IMR-90 (cell line): ENCODE measurements around the gene ARMS2. TPM values are rescaled to one million over a fixed set of nuclear protein-coding genes. Genes with fewer than 3 reads are reported as not detected.

Source experiments
- ATAC-seq: fragments of 200-7000 bp; cut with Tn5 transposase; 2 replicates; pipeline ENCODE4 v1.9.1; 2020; ENCODE audit warnings: low read depth, mild to moderate bottlenecking, moderate library complexity
- BruUV-seq: library from RNA; stranded (reverse); fragments of 400-500 nt; replicated peaks from 2 replicates; lab custom pipeline; 2021; lab: Mats Ljungman, UMichigan
- CTCF ChIA-PET: fragments of 300-600 bp; formaldehyde crosslinking; extraction: SDS; loops from one replicate; lab custom pipeline; 2021; ENCODE audit warnings: antibody characterized with exemption; lab: Yijun Ruan, JAX
- POLR2A ChIA-PET: fragments of 300-600 bp; sonication (Branson Sonifier 250); formaldehyde crosslinking; loops from one replicate; lab custom pipeline; 2022; ENCODE audit warnings: antibody characterized with exemption; ENCODE audit not compliant: unreplicated experiment; lab: Charles Lee
- DNase-seq: peaks from one replicate; pipeline ENCODE4 v3.0.0; 2013
- H2AFZ ChIP-seq: replicated peaks from 2 replicates; pipeline ENCODE3; 2013; ENCODE audit warnings: low read length, mild to moderate bottlenecking; ENCODE audit not compliant: poor library complexity
- H2AK5ac ChIP-seq: 2 replicates; pipeline ENCODE4 v1.6.1; 2013; ENCODE audit warnings: low read depth, low read length, inconsistent platforms
- H2AK9ac ChIP-seq: replicated peaks from 2 replicates; pipeline ENCODE3; 2013; ENCODE audit warnings: mild to moderate bottlenecking, low read depth, low read length, moderate library complexity; ENCODE audit not compliant: poor library complexity
- H2BK120ac ChIP-seq: 2 replicates; pipeline ENCODE4 v1.6.1; 2013; ENCODE audit warnings: low read depth, low read length, inconsistent platforms
- H2BK15ac ChIP-seq: 3 replicates; pipeline ENCODE4 v1.6.1; 2013; ENCODE audit warnings: low read depth, low read length, inconsistent platforms
- H2BK20ac ChIP-seq: 2 replicates; pipeline ENCODE4 v1.6.1; 2013; ENCODE audit warnings: low read depth, mild to moderate bottlenecking, inconsistent platforms, low read length, moderate library complexity
- H2BK5ac ChIP-seq: 2 replicates; pipeline ENCODE4 v1.6.1; 2013; ENCODE audit warnings: mild to moderate bottlenecking, low read depth, low read length, inconsistent platforms; ENCODE audit not compliant: poor library complexity, severe bottlenecking
- H3K14ac ChIP-seq: replicated peaks from 2 replicates; pipeline ENCODE4 v1.6.1; 2013; ENCODE audit warnings: low read depth, low read length, inconsistent platforms
- H3K18ac ChIP-seq: 2 replicates; pipeline ENCODE4 v1.6.1; 2013; ENCODE audit warnings: low read depth, low read length, control low read depth
- H3K23ac ChIP-seq: 2 replicates; pipeline ENCODE4 v1.6.1; 2013; ENCODE audit warnings: low read depth, low read length, inconsistent platforms
- H3K27ac ChIP-seq: 2 replicates; pipeline ENCODE4 v1.5.1; 2013; ENCODE audit warnings: mild to moderate bottlenecking, control low read depth, low read length; ENCODE audit not compliant: insufficient read depth
- H3K27me3 ChIP-seq: 2 replicates; pipeline ENCODE4 v1.6.1; 2013; ENCODE audit warnings: low read length; ENCODE audit not compliant: control insufficient read depth, insufficient read depth
- H3K36me3 ChIP-seq: 2 replicates; pipeline ENCODE4 v1.6.1; 2013; ENCODE audit warnings: low read length, mixed read lengths; ENCODE audit not compliant: control insufficient read depth, insufficient read depth
- H3K4ac ChIP-seq: 2 replicates; pipeline ENCODE4 v1.6.1; 2013; ENCODE audit warnings: low read depth, low read length, inconsistent platforms
- H3K4me1 ChIP-seq: 2 replicates; pipeline ENCODE4 v1.6.1; 2013; ENCODE audit warnings: low read length, mixed read lengths; ENCODE audit not compliant: control insufficient read depth, insufficient read depth
- H3K4me2 ChIP-seq: 2 replicates; pipeline ENCODE4 v1.6.1; 2013; ENCODE audit warnings: low read depth, mild to moderate bottlenecking, control low read depth, low read length, moderate library complexity
- H3K4me3 ChIP-seq: 2 replicates; pipeline ENCODE4 v1.5.1; 2013; ENCODE audit warnings: low read depth, mild to moderate bottlenecking, control low read depth, low read length, moderate library complexity; ENCODE audit not compliant: insufficient read depth
- H3K56ac ChIP-seq: 2 replicates; pipeline ENCODE4 v1.6.1; 2013; ENCODE audit warnings: low read length, inconsistent platforms; ENCODE audit not compliant: insufficient read depth; ENCODE audit errors: extremely low read depth
- H3K79me1 ChIP-seq, 2 experiments: 2 replicates each; pipeline ENCODE4 v1.6.1; 2013; ENCODE audit warnings: low read length in 2 of 2, inconsistent platforms in 1 of 2, low read depth in 1 of 2
- H3K9ac ChIP-seq: 2 replicates; pipeline ENCODE4 v1.6.1; 2013; ENCODE audit warnings: low read depth, low read length, control low read depth
- H3K9me1 ChIP-seq: 2 replicates; pipeline ENCODE4 v1.6.1; 2013; ENCODE audit warnings: low read length, inconsistent platforms; ENCODE audit not compliant: insufficient read depth
- H3K9me3 ChIP-seq: 2 replicates; pipeline ENCODE4 v1.6.1; 2013; ENCODE audit warnings: low read length; ENCODE audit not compliant: control insufficient read depth, insufficient read depth
- H4K20me1 ChIP-seq: 2 replicates; pipeline ENCODE4 v1.6.1; 2013; ENCODE audit warnings: low read length, inconsistent platforms; ENCODE audit not compliant: insufficient read depth
- H4K5ac ChIP-seq: 2 replicates; pipeline ENCODE4 v1.6.1; 2013; ENCODE audit warnings: mild to moderate bottlenecking, low read depth, low read length, control low read depth
- H4K8ac ChIP-seq, 2 experiments: 2 replicates each; pipeline ENCODE4 v1.6.1; 2013; ENCODE audit warnings: low read depth in 2 of 2, low read length in 2 of 2, control low read depth in 1 of 2, inconsistent platforms in 1 of 2
- H4K91ac ChIP-seq: 2 replicates; pipeline ENCODE4 v1.6.1; 2013; ENCODE audit warnings: low read depth, low read length, inconsistent platforms; ENCODE audit not compliant: insufficient read depth
- RFX5 ChIP-seq: IDR thresholded peaks from 2 replicates; pipeline ENCODE4 v1.8.0; 2012; ENCODE audit warnings: low read depth, mild to moderate bottlenecking, low read length, moderate library complexity
- WGBS, 2 experiments: methylation state at CpG; one replicate each; pipeline versions ENCODE4 v1.1.5 to v1.1.7; 2013; ENCODE audit warnings: missing lambda C conversion rate in 2 of 2; ENCODE audit not compliant: insufficient read length in 1 of 2; ENCODE audit errors: extremely low coverage in 2 of 2; 5-methylcytosine and 5-hydroxymethylcytosine counted together
- dilution Hi-C: fragments of 300-500 bp; cut with HindIII; formaldehyde crosslinking; loops from one replicate; pipeline ENCODE4 v1.14.3; 2018; ENCODE audit warnings: low sequenced_read_pairs; ENCODE audit not compliant: unreplicated experiment
- in situ Hi-C: fragments of 300-500 bp; cut with MboI; formaldehyde crosslinking; loops from 3 replicates; pipeline ENCODE4 v1.14.3; 2019; ENCODE audit warnings: low sequenced_read_pairs, inconsistent platforms, mixed read lengths
- intact Hi-C: fragments of 100-400 bp; cut with micrococcal nuclease; formaldehyde crosslinking; loops from 2 replicates; pipeline ENCODE4 v1.10.0; 2022
- polyA plus RNA-seq, 3 experiments: library from polyadenylated mRNA; depleted of rRNA; stranded (reverse); fragments of >200 nt; gene quantifications; 2 replicates each; pipeline ENCODE4 v1.2.3, GENCODE V29; 2012; ENCODE audit warnings: low replicate concordance in 1 of 3
- total RNA-seq: library from RNA; depleted of rRNA; stranded (reverse); fragments of >200 nt; gene quantifications from 2 replicates; pipeline ENCODE4 v1.2.3, GENCODE V29; 2012
- TF ChIP-seq, protein P1 (sequence below): fragments of 150-350 bp; IDR thresholded peaks from 2 replicates; pipeline ENCODE4 v1.6.1; 2017; ENCODE audit warnings: mild to moderate bottlenecking, antibody characterized with exemption, low read length, low read depth

The ARMS2 gene
- total and polyA plus RNA-seq, 2 of the 4 experiments (the other 2 are of a cell fraction): not detected

GRCh38 chr10:122468307-122468925 is 14.0 kb downstream of the ARMS2 start:
- in situ Hi-C loops: loop anchor here (10.0 kb wide), 1 partner anchor 344 kb away; no protein-coding TSS in a partner anchor
- Histone ChIP-seq H3K23ac (peak overlapping the region; percentile 56; the same call in 1 of the 2 replicates), H2BK120ac (peak overlapping the region; percentile 54), H3K9me3 (no peaks in the 10 kb centered on the region), H3K4me3 (no peak overlapping the region), H4K5ac (no peak overlapping the region), H2AK9ac (no peak overlapping the region), H4K8ac (peak overlapping the region; percentile 1; a peak in 2 of 4 replicates), H3K9me1 (peaks cover 28% of the 10 kb centered on the region), H3K4ac (peak overlapping the region; percentile 62), H4K20me1 (peaks cover 19% of the 10 kb centered on the region), H3K4me1 (peaks cover 20% of the 10 kb centered on the region), H3K4me2 (peak overlapping the region; percentile 40), H2AFZ (no peak overlapping the region), H2BK20ac (no peak overlapping the region), H3K14ac (peak overlapping the region; percentile 71), H3K18ac (peak overlapping the region; percentile 28; the same call in 1 of the 2 replicates), H3K56ac (no peak overlapping the region), H4K91ac (peak overlapping the region; percentile 7; the same call in 1 of the 2 replicates), H2BK5ac (peak overlapping the region; percentile 20), H3K79me1 (peaks cover 9 to 44% of the 10 kb centered on the region in 2 experiments), H2BK15ac (peak overlapping the region; percentile 55; the same call in 1 of the 3 replicates), H3K36me3 (no peaks in the 10 kb centered on the region; the same call in 1 of the 2 replicates), H3K9ac (no peak overlapping the region), H3K27me3 (no peaks in the 10 kb centered on the region), H3K27ac (peak overlapping the region; percentile 39; the same call in 1 of the 2 replicates), H2AK5ac (peak overlapping the region; percentile 94)
- no peak for ATAC-seq
- ChIA-PET CTCF (interaction anchor here (0.6 to 1.7 kb wide), 3 partner anchors 27 to 95 kb away, joined by 3 to 5 read pairs (median 3); partner anchors contain the start of gene PLEKHA1), POLR2A (no interaction called here)
- no peak for DNase-seq
- intact Hi-C loops: loop anchor here (2.0 kb wide), 1 partner anchor 36 kb away; no protein-coding TSS in a partner anchor
- dilution Hi-C loops: no loop called here
- BruUV-seq: no TSS peak
- 92% methylated on average over 2 of the region's 5 CpGs; no CpG with 5 or more reads in 1 of the 2 experiments for WGBS, 2 experiments
- no peak for TF ChIP-seq RFX5
- TF ChIP-seq, protein P1, sequence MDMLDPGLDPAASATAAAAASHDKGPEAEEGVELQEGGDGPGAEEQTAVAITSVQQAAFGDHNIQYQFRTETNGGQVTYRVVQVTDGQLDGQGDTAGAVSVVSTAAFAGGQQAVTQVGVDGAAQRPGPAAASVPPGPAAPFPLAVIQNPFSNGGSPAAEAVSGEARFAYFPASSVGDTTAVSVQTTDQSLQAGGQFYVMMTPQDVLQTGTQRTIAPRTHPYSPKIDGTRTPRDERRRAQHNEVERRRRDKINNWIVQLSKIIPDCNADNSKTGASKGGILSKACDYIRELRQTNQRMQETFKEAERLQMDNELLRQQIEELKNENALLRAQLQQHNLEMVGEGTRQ: peak; percentile 13; the same call in 1 of the 2 replicates
